Adrenal gland (tissue), 19 donors: ENCODE data around the gene ZC4H2. TPM values are rescaled to one million over a fixed set of nuclear protein-coding genes. Genes with fewer than 3 reads are reported as not detected.

Source experiments
- DNase-seq, 7 donors: peaks; one replicate each; pipeline ENCODE4 v3.0.0-alpha.2; 2019 to 2020
- H3K27ac ChIP-seq, 5 donors: fragments of 200-600 bp; sonication (generic) in 4 of 5; 1 replicate in 3 of 5; 2 replicates in 2 of 5; pipeline versions ENCODE4 v1.5.1 to v1.8.0; 2016 to 2020; ENCODE audit warnings: mild to moderate bottlenecking in 1 of 5
- H3K27me3 ChIP-seq: fragments of 200-600 bp; 2 replicates; pipeline ENCODE4 v1.8.0; 2021
- H3K36me3 ChIP-seq, 2 donors: fragments of 200-600 bp; replicated peaks in 1 of 2; 1 replicate in 1 of 2; 2 replicates in 1 of 2; pipeline versions ENCODE4 v1.5.1 to v1.8.0; 2018 to 2022
- H3K4me1 ChIP-seq, 2 donors: fragments of 200-600 bp; replicated peaks in 1 of 2; 1 replicate in 1 of 2; 2 replicates in 1 of 2; pipeline versions ENCODE4 v1.5.1 to v1.8.0; 2018 to 2021
- H3K4me3 ChIP-seq, 4 donors: fragments of 200-600 bp; sonication (generic) in 3 of 4; one replicate each; pipeline ENCODE4 v1.5.1; 2016 to 2018
- H3K9me3 ChIP-seq, 3 donors: fragments of 200-600 bp; sonication (generic) in 1 of 3; replicated peaks in 1 of 3; 1 replicate in 2 of 3; 2 replicates in 1 of 3; pipeline versions ENCODE4 v1.5.1 to v1.8.0; 2016 to 2021
- POLR2A ChIP-seq, 2 donors: fragments of 450-650 bp; IDR thresholded peaks; one replicate each; pipeline ENCODE4 v1.6.1; 2017; ENCODE audit warnings: antibody characterized with exemption in 2 of 2, mild to moderate bottlenecking in 2 of 2, moderate library complexity in 1 of 2
- WGBS, 4 donors: extraction: QIAGEN DNeasy Blood & Tissue Kit in 2 of 4; methylation state at CpG; one replicate each; pipeline versions ENCODE4 v1.1.5 to v1.1.7; 2013 to 2017; 5-methylcytosine and 5-hydroxymethylcytosine counted together
- intact Hi-C, 2 donors: fragments of 100-400 bp; cut with DNase I; formaldehyde crosslinking; loops; one replicate each; pipeline versions ENCODE4 v1.14.1 to v1.15.0; 2022 to 2023
- long read RNA-seq, 10 donors: library from polyadenylated mRNA in 3 of 10; unstranded in 2 of 10; stranded (forward) in 1 of 10; transcript quantifications; one replicate each; pipeline ENCODE4 v2.0.0 and lab custom pipeline, GENCODE V29; 2021 to 2026
- polyA plus RNA-seq, 3 donors: library from polyadenylated mRNA; stranded (reverse); fragments of 200-250 nt in 2 of 3; fragments of 350-450 nt in 1 of 3; fragmentation: Illumina TruSeq in 1 of 3; extraction: RNeasy Lipid Tissue Mini Kit (QIAGEN cat#74804) in 1 of 3; gene quantifications; one replicate each; pipeline ENCODE4 v1.2.3, GENCODE V29; 2013 to 2014
- total RNA-seq, 9 donors: library from RNA; depleted of rRNA in 4 of 9; stranded (reverse); fragments of >200 nt in 4 of 9; fragments of 120-200 nt in 1 of 9; fragmentation: NEBNext Ultra II Directional in 1 of 9; extraction: Animal tissue kit (Norgen Biotek cat#: 25700) in 1 of 9; gene quantifications; one replicate each; pipeline versions ENCODE4 v1.1.0 to v1.2.4, GENCODE V29; 2013 to 2023
- TF ChIP-seq, protein P1 (sequence below), 6 experiments: fragments of 450-650 bp in 4 of 6; fragments of 200-600 bp in 2 of 6; sonication (generic) in 1 of 6; IDR thresholded peaks; 1 replicate in 5 of 6; 2 replicates in 1 of 6; pipeline versions ENCODE4 v1.5.1 to v1.8.0; 2016 to 2021; ENCODE audit warnings: antibody characterized with exemption in 6 of 6, mild to moderate bottlenecking in 2 of 6, moderate library complexity in 1 of 6
- donor health status: healthy with polysubstance abuse.
- donor health status: Bipolar disorder and iron deficiency.
- donor health status: DM: yes; HTN: yes; CAD: no.
- donor health status: DM: no; HTN: no; CAD: no.
- donor health status: DM: no; HTN: no; CAD: no.
- donor health status: DM: yes; HTN: yes; CAD: no.

ZC4H2 gene, protein sequence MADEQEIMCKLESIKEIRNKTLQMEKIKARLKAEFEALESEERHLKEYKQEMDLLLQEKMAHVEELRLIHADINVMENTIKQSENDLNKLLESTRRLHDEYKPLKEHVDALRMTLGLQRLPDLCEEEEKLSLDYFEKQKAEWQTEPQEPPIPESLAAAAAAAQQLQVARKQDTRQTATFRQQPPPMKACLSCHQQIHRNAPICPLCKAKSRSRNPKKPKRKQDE
- 10 to 100 TPM in 7 of 9 donors, 1 to 10 TPM in 2; 7.5 to 18.3 (median 13.5) TPM for total RNA-seq
- 10 to 100 TPM in 1 of 3 donors, 1 to 10 TPM in 2; 6.1 to 11.3 (median 6.3) TPM for polyA plus RNA-seq
- long read RNA-seq, donor 1, transcript ZC4H2-202 (5 exons, 2,184 nt): major isoform, 5 of 8 reads
- long read RNA-seq, donor 1, partial matches to known transcripts: 0 of 8 reads
- long read RNA-seq, donor 1, other reads (novel, unspliced or antisense): 0 of 8 reads
- long read RNA-seq, donor 2, partial matches to known transcripts: 0 of 5 reads
- long read RNA-seq, donor 2, other reads (novel, unspliced or antisense): 0 of 5 reads
- long read RNA-seq, donor 3, partial matches to known transcripts: 0 of 4 reads
- long read RNA-seq, donor 3, other reads (novel, unspliced or antisense): 0 of 4 reads
- long read RNA-seq, donor 4, transcript ZC4H2-202 (5 exons, 2,184 nt): major isoform, 5 of 9 reads
- long read RNA-seq, donor 4, partial matches to known transcripts: 0 of 9 reads
- long read RNA-seq, donor 4, other reads (novel, unspliced or antisense): 1 of 9 reads
- long read RNA-seq, donor 5, partial matches to known transcripts: 0 of 6 reads
- long read RNA-seq, donor 5, other reads (novel, unspliced or antisense): 1 of 6 reads
- long read RNA-seq, donor 6, partial matches to known transcripts: 1 of 5 reads
- long read RNA-seq, donor 6, other reads (novel, unspliced or antisense): 0 of 5 reads
- long read RNA-seq, donor 7, partial matches to known transcripts: 0 of 2 reads
- long read RNA-seq, donor 7, other reads (novel, unspliced or antisense): 0 of 2 reads
- long read RNA-seq, donor 8, partial matches to known transcripts: 0 of 3 reads
- long read RNA-seq, donor 8, other reads (novel, unspliced or antisense): 0 of 3 reads
- long read RNA-seq, donor 9, partial matches to known transcripts: 0 of 2 reads
- long read RNA-seq, donor 9, other reads (novel, unspliced or antisense): 0 of 2 reads
- long read RNA-seq, donor 10: 0 reads

DNA sequence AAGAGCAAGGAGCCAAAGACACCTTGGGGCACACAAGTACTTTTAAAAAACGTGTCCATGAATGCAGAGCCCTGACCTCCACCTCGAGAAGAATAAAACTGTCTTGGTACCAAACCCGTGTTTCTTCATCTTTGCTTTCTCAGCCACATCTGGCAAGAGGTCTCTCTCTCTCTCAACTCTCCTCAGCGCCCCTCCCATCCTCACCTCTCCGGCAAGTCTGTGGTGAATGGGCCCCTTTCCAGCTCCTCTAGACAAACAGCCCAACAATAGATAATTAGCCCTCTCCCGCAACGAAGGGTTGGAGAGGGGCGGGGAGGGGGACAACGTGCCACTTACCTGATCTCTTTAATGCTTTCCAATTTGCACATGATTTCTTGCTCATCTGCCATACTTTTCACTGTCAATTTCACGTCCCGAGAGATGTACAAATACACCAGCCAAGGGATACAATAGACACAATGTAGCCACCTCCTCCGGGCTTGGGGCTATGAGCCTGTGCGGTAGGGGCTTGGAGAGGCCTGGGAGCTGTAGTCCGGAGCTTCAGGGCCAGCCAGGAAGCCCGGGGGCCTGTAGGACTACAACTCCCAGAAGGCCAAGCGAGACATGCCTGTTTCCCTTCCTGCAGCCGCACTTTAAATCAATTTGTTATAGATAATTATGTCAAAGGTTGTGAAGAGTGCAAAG, at the start of gene ZC4H2:
TSS of gene ZC4H2 (minus strand) at position 462 of the 684 bp plus-strand sequence. CDS start at position 389, 73 bp downstream.
- peak within 1 kb of the TSS in 1 of 5 donors; percentile 3 for H3K27ac ChIP-seq
- H3K27me3 ChIP-seq: no peaks in the 10 kb centered on the region
- TF ChIP-seq POLR2A (IDR thresholded peaks at IDR 0.05): peak in 1 of 2 donors; percentile 55
- TF ChIP-seq, protein P1, sequence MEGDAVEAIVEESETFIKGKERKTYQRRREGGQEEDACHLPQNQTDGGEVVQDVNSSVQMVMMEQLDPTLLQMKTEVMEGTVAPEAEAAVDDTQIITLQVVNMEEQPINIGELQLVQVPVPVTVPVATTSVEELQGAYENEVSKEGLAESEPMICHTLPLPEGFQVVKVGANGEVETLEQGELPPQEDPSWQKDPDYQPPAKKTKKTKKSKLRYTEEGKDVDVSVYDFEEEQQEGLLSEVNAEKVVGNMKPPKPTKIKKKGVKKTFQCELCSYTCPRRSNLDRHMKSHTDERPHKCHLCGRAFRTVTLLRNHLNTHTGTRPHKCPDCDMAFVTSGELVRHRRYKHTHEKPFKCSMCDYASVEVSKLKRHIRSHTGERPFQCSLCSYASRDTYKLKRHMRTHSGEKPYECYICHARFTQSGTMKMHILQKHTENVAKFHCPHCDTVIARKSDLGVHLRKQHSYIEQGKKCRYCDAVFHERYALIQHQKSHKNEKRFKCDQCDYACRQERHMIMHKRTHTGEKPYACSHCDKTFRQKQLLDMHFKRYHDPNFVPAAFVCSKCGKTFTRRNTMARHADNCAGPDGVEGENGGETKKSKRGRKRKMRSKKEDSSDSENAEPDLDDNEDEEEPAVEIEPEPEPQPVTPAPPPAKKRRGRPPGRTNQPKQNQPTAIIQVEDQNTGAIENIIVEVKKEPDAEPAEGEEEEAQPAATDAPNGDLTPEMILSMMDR (IDR thresholded peaks at IDR 0.05): no peak
- peak; percentile 71 to 88 (median 81) for DNase-seq
- H3K4me1 ChIP-seq: peaks cover 0 to 4% of the 10 kb centered on the region in 2 donors
- H3K36me3 ChIP-seq: no peaks in the 10 kb centered on the region
- intact Hi-C loops: no loop called here
- 0 to 29% (median 11%) methylated on average over 14 to 17 of the region's 17 CpGs for WGBS, 4 donors
- H3K4me3 ChIP-seq: peak within 1 kb of the TSS in 3 of 4 donors; percentile 25 to 71 (median 38)
- no peaks in the 10 kb centered on the region for H3K9me3 ChIP-seq

DNA sequence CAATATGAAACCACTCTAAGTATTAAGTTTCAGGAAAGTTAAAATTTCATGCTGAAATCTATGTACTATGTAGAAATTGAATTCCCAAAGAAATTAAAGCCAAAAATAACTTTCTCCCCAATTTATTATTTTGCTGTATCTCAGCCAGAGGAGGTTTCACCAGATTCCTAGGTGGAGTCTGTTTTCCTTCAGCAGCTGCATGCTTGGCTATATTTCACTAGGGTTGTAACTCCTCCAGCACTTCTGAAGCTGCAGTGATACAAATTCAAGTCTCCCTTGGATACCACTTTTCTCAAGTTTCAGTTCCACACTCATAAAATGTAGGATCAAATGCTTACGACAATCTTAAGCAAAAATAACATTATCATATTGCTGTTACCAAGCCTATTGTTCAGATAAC, 41.2 kb upstream of the ZC4H2 start:
- intact Hi-C loops: no loop called here
- no peaks in the 10 kb centered on the region for H3K36me3 ChIP-seq
- WGBS, 4 donors: 44 to 80% (median 66%) methylated on average over 1 of the region's 1 CpG
- peaks cover 14% of the 10 kb centered on the region for H3K27me3 ChIP-seq
- DNase-seq: no peak
- H3K4me3 ChIP-seq: no peak overlapping the region
- H3K4me1 ChIP-seq: no peaks in the 10 kb centered on the region
- no peak overlapping the region for H3K27ac ChIP-seq
- TF ChIP-seq, protein P1 (IDR thresholded peaks at IDR 0.05): no peak
- no peak for TF ChIP-seq POLR2A (IDR thresholded peaks at IDR 0.05)
- no peaks in the 10 kb centered on the region for H3K9me3 ChIP-seq

DNA sequence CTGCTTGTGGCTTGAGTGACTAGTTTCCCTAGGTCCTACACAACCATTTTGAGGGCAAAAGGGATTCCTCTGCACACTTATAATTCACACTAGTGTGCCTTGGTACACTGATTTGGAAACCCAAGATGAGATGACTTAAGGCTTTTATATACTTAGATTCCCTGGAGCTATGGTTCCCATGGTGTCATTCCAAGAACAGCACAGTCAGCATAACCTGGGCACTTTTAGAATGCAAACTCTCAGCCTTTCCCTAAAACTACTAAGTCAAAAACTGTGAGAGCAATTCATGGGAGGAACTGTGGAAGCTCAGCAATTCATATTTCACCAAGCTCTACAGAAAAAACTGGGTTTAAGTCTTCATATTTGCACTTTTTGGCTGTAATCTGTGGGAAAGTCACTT, 38.0 kb upstream of the ZC4H2 start:
- Histone ChIP-seq H3K27me3 (peaks cover 14% of the 10 kb centered on the region), H3K4me1 (no peaks in the 10 kb centered on the region), H3K27ac (no peak overlapping the region), H3K36me3 (no peaks in the 10 kb centered on the region), H3K9me3 (no peaks in the 10 kb centered on the region), H3K4me3 (no peak overlapping the region)
- TF ChIP-seq, protein P1 (IDR thresholded peaks at IDR 0.05): no peak
- TF ChIP-seq POLR2A (IDR thresholded peaks at IDR 0.05): no peak
- intact Hi-C loops: no loop called here
- DNase-seq: no peak
